ENCODE measurements around the gene BRD3OS.
"Not testable (repeated sequence)": the region's sequence is repeated elsewhere in the genome, so short reads cannot be mapped to it uniquely, and the experiment has no call there.

BRD3OS gene

GRCh38 chr9:133988771-133989170, 36.5 kb upstream of the BRD3OS start:
- not testable (repeated sequence) for DNase-seq (ENCODE audit: low read depth in 2 of 2, low spot score in 1 of 2)

- no peak for DNase-seq (ENCODE audit: low read depth in 2 of 2, low spot score in 1 of 2)
Observed at GRCh38 chr9:133989625-133990365, 35.5 kb upstream of the BRD3OS start.

DNA sequence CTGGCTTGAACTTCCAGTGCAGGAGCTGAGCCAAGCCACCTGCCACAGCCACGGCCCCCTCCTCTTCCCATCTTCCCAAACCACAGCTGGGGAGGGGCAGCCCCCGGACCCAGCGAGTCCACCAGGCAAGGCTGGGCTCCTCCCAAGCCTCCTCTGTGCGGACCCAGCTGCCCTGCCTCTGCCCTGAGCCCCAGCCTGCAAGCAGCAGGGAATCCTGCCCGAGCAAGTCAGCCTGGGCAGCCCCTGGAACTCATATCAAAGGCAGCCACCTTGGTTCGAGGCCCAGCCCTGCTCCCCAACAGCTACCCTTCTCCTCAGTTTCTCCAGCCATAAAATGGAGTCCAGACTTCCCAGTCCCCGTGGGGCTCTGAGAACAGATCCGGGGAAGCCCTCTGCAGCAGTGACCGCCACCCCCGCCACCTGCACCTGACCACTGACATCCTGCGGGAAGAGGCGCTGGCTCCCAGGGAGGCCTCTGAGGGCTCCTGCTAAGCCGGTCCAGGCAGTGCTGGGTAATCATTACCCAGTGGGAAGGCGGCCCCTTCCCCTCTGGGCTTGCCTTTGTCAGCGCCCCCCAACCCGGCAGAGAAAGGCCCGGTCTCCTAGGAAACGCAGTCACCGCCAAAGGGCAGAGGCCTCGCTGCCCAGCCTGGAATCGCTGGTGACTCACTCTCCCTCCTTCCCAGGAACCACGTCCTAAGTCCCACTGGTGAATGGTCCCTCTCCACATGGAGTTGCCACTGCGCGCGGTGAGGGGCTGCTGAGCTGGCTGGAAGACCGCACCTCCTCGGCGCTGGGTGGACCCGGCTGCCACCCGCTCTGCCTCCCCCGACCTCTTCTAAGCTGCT, 34.7 kb upstream of the BRD3OS start:
- no peak for DNase-seq (ENCODE audit: low read depth in 2 of 2, low spot score in 1 of 2)

DNA sequence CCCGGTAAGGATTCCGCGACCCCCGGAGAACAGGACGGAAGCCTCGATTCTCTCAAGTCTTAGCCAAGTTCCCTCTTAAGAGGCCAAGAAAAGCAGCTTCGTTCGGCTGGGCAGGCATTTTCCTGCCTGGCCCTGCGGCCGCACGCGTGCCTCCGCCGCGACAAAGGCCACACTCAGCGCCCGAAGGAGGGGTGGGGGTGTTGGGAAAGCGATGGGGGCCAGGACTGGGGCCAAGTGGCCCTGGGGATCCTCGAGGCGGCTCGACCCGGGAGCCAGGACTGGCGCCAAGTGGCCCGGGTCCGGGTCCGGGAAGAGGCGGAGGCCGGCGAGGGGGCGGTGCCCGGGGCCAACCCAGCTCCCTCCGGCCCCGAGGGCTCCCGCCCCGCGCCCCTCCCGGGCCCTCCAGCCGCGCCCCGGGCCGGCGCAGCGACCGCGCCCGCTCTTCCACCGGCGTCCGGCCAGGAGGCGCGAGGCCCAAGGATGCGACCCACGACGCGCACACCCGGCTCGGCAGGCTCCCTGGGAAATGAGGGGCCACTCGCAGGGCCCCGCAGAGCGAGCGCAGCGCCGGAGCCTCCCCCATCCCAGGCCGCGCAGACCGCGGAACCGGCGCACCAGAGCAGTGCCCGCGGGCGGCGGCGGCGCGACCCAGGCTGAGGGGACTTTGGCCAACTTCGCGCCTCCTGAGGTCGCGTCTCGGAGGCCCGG, 33.9 kb upstream of the BRD3OS start:
- no peak for DNase-seq (ENCODE audit: low read depth in 2 of 2, low spot score in 1 of 2)

- DNase-seq (ENCODE audit: low read depth in 2 of 2, low spot score in 1 of 2): no peak
Observed at GRCh38 chr9:133991964-133992779, 33.1 kb upstream of the BRD3OS start, which contains the start of gene VAV2. Gene VAV2 (minus strand): TSS chr9:133992324. CDS start chr9:133992278, 46 bp downstream.

- DNase-seq (ENCODE audit: low read depth in 2 of 2, low spot score in 1 of 2): peak; percentile 45 to 57
Observed at GRCh38 chr9:133992780-133993634, 32.3 kb upstream of the BRD3OS start.

- DNase-seq (ENCODE audit: low read depth in 2 of 2, low spot score in 1 of 2): no peak
Observed at GRCh38 chr9:133993635-133994253, 31.5 kb upstream of the BRD3OS start.

DNA sequence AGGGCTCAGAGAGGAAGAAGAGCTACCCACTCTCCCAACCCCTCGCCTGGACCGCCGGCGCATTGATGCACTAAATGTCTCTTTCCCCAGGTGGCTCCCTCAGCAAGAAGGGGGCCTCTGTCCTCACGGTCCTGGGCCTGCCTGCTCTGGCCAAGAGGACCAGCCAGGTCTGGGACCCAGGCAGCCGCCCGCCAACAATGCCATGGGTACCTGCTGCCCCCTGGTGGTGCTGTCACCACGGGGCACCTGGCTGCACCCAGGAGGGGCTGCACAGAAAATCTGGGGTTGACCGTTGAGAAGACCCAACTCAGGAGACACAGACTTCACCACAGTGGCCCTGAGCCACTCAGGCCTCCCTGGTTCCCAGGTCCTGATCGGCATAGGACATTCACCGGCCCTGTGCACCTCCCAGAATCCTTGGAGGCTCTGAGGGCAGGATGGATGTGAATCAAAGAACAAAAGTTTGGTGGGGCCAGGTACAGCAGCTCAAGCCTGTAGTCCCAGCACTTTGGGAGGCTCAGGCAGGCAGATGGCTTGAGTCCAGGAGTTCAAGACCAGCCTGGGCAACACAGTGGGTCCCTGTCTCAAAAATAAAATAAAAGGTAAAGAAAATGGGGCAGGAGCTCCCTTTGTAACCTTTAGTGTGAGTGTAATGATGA, 30.8 kb upstream of the BRD3OS start:
- peak; percentile 46 to 63 for DNase-seq (ENCODE audit: low read depth in 2 of 2, low spot score in 1 of 2)

GRCh38 chr9:133995012-133995896, 30.0 kb upstream of the BRD3OS start:
- no peak for DNase-seq (ENCODE audit: low read depth in 2 of 2, low spot score in 1 of 2)

- DNase-seq (ENCODE audit: low read depth in 2 of 2, low spot score in 1 of 2): no peak
Observed at GRCh38 chr9:133996531-133997520, 28.5 kb upstream of the BRD3OS start.

GRCh38 chr9:133997584-133997983, 27.7 kb upstream of the BRD3OS start:
- DNase-seq (ENCODE audit: low read depth in 2 of 2, low spot score in 1 of 2): no peak

DNA sequence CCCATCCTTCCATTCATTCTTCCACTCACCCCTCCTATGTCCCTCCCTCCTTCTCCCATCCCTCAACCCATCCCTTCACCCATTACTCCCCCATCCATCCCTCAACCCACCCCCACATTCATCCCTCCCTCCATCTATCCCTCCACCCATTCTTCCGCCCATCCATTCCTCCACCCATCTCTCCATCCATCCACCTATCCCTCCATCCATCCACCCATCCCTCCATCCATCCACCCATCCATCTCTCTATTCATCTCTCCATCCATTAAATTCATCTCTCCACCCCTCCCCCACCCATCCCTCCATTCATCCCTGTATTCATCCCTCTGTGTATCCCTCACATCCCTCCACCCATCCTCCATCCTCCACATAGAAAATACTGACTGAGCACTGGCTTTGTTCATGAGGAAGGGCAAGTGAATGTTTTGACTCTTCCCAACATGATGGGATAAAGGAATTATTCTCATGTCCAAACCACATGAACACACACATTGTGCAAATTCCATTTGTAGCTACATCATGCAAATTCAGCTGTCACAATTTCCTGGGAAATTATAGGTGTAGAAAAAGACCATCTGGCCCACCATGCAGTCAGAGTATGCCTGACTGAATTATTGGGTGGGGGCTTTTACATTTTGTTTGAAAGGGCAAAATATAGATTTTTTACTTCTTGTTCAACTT, 26.2 kb upstream of the BRD3OS start:
- no peak for DNase-seq (ENCODE audit: low read depth in 2 of 2, low spot score in 1 of 2)

DNA sequence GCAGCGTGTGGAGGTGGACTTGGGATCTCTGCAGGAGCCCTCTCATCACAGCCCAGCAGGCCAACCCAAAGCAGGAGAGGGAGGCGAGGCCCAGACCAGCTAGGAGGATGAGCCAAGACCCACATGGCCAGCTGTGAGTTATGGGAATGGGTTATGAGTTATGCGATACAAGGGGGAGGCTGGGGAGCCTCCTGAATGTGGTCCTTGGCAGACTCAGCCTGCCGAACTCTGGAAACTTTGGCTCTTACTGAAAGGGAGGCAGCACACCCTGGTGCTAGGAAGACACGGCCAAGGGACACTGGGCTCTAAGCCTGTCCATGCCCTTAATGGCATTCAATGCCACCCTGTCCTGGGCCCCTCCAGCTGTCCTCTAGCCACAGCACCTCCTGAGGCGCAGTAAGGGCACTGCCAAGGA, 25.4 kb upstream of the BRD3OS start:
- DNase-seq (ENCODE audit: low read depth in 2 of 2, low spot score in 1 of 2): no peak

DNA sequence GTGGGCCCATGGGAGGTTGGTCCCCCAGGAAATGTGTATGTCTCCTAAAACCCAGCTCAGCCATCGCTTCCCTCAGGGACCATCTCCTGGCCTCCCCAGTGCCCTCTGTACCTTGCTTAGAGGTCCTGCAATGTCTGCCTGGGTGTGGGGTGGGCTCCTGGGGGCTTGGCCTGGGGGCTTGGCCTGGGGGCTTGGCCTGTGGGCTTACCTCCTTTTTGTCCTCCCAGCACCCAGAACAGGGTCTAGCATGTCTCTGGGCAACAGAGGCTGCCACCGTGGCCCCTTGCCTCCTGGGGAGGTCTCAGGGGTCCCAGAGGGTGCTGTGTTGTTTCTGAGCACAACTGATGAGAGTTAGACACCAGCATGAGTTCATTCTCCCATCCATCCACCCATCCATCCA, 22.5 kb upstream of the BRD3OS start:
- no peak for DNase-seq (ENCODE audit: low read depth in 2 of 2, low spot score in 1 of 2)

DNA sequence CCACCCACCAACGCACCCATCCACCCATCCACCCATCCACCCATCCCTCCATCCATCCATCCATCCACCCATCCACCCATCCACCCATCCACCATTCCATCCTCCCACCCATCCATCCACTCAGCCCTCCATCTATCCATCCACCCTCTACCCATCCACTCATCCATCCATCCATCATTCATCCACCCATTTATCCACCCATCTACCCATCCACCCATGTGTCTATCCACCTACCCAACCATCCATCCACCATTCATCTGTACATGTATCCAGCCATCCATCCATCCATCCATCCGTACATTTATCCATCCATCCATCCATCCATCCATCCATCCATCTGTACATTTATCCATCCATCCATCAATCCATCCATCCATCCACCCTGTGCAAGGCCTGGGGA, 22.0 kb upstream of the BRD3OS start:
- no peak for DNase-seq (ENCODE audit: low read depth in 2 of 2, low spot score in 1 of 2)

Data from stimulated activated CD8-positive, alpha-beta memory T cell treated with anti-CD3 and anti-CD28 coated beads, Interleukin-4, amount 100 ng/mL, for 4 hours (primary cell).